OCI-LY3 (cell line): ENCODE results near the gene EYA2.

Experiments used
- CTCF ChIP-seq: fragments of 200-600, 300-600 bp; sonication (generic); IDR thresholded peaks from 2 replicates; pipeline ENCODE4 v1.5.1; 2014; ENCODE audit warnings: antibody characterized with exemption, low read length, low read depth
- EZH2phosphoT487 ChIP-seq: fragments of 200-600 bp; shearing (Covaris generic); IDR thresholded peaks from 2 replicates; pipeline ENCODE4 v1.6.1; 2018; ENCODE audit warnings: antibody characterized with exemption, mixed run types, low read depth

- TF ChIP-seq CTCF (no peak), EZH2phosphoT487 (no peak)
These were observed 138.4 kb downstream of the EYA2 start for GRCh38 chr20:47032933-47033578.
